ES-I3 (cell line): ENCODE results near the gene CA4.
"Not testable (repeated sequence)": the region's sequence is repeated elsewhere in the genome, so short reads cannot be mapped to it uniquely, and the experiment has no call there.

Source experiments
- H3K36me3 ChIP-seq: 2 replicates; pipeline ENCODE4 v1.6.1; 2013; ENCODE audit warnings: mild to moderate bottlenecking, low read length, control low read depth, moderate library complexity; ENCODE audit not compliant: insufficient read depth
- H3K4me1 ChIP-seq: 2 replicates; pipeline ENCODE4 v1.6.1; 2013; ENCODE audit warnings: mild to moderate bottlenecking, control low read depth, low read length; ENCODE audit not compliant: insufficient read depth
- H3K9ac ChIP-seq: 2 replicates; pipeline ENCODE4 v1.6.1; 2013; ENCODE audit warnings: low read depth, mild to moderate bottlenecking, low read length, moderate library complexity
- H3K9me3 ChIP-seq: 2 replicates; pipeline ENCODE4 v1.6.1; 2013; ENCODE audit warnings: mild to moderate bottlenecking, low read length, moderate library complexity; ENCODE audit not compliant: control insufficient read depth, insufficient read depth

Gene CA4

DNA sequence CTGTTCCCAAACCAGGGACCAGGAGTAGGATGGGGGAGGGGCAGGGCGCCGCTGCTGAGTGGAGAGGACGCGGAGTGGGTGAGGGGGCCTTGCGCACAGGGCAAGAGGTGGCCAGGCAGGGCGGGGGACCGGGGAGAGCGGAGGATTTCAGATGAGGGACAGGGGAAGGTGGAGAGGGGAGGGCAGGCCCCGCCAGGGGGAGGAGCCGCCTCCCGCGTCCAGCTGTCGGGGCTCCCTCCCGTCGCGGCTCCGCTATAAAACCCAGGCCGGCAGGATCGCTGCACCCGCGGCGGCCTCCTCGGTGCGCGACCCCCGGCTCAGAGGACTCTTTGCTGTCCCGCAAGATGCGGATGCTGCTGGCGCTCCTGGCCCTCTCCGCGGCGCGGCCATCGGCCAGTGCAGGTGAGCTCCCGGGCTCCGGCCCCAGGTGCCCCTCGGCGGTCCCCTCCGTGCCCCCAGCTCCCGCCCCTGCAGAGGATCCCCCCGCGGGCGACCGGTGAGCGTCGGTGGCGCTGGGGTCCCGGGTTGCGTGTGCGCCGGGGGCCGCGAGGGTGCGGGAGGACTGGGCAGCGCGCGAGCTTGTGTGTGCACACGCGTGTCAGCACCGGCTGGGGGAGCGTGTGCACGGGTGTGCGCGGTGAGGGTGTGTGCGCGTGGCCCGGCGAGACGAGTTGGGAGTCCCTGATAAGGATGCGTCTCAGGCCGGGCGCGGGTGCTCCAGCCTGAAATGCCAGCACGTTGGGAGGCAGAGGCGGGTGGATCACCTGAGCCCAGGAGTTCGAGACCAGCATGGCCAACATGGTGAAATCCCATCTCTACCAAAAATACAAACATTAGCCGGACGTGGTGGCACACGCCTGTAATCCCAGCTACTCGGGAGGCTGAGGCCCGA is at the start of gene CA4:
TSS of gene CA4 (plus strand) at position 283 of the 892 bp plus-strand sequence. CDS start at position 345, 62 bp downstream.
- H3K9ac ChIP-seq = peak within 1 kb of the TSS; percentile 55; the same call in 1 of the 2 replicates
- H3K36me3 ChIP-seq = no peaks in the 10 kb centered on the region
- peaks cover 38% of the 10 kb centered on the region for H3K4me1 ChIP-seq
- no peaks in the 10 kb centered on the region for H3K9me3 ChIP-seq

DNA sequence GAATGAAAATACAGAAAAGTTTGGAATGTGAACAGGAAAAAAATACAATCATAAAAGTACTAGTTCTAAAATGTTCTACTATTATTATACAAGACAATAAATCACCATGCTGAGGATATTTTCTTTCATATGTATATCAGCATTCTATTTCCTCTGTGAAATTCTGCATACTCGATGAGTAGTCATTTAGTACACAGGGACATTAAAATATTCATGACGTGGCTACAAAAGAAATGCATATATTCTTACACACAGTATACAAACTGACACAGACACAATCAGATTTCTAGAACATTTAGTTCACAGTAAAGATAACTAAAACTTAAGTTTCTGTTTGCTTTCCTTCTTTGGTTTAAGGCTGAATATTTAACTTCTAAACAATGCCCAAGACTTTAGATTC is 49.2 kb upstream of the CA4 start:
- not testable (repeated sequence) for H3K36me3 ChIP-seq, H3K4me1 ChIP-seq, H3K9ac ChIP-seq, H3K9me3 ChIP-seq

DNA sequence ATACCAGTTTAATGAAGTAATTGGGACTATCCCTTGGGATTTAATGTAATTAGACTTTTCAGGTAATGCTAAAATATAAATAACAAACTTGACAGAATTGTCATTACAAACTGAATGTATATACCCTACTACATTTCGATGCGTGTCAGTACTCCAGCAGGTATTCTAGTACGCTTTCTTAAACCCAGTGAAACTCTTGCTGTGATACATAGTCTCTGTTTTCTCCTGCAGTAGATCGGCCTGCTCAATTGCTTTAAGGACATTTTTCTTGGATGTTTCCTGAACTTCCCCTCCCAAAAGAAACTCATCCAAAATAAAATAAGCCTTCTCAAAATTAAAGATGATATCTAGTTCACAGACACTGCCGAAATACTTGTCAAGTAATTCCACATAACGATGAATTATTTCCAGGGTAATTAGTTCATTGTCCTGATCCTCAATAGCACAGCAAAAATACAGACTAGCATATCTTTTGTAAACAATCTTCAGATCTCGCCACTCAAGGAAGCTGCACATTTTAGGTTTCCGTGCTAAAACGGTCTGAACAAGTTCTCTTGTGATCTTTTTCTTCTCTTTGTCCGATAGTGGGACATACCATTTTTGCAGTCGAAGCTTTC is 47.6 kb upstream of the CA4 start:
- H3K4me1 ChIP-seq, H3K9me3 ChIP-seq, H3K36me3 ChIP-seq: not testable (repeated sequence)
- H3K9ac ChIP-seq = peak overlapping the region; percentile 39; the same call in 1 of the 2 replicates

DNA sequence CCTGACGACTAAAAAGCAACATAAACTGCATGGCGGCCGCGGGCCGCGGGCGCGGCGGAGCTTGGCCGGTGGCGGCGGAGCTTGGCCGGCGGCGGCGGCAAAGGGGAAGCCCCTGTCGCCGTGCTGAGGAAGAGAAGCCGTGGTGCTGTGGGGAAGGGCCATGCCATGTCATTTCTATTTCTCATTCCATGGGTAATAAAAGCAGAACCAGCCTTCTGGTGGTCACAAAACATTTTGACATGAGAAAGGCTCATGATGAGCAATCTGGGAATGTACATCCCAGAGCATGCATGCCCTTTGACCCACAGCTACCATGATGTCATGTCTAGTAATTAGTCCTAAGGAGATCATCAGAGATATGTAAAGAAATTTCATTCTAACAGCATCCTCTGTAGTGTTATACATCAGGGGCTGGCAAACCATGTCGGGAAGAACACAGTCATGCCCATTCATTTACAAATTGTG is 47.1 kb upstream of the CA4 start:
- Histone ChIP-seq H3K9me3 (no peaks in the 10 kb centered on the region), H3K4me1 (0 out of 2 replicates have a peak, but pooled peaks cover 3% of the 10 kb centered on the region), H3K9ac (peak overlapping the region; percentile 39; the same call in 1 of the 2 replicates), H3K36me3 (no peaks in the 10 kb centered on the region)

DNA sequence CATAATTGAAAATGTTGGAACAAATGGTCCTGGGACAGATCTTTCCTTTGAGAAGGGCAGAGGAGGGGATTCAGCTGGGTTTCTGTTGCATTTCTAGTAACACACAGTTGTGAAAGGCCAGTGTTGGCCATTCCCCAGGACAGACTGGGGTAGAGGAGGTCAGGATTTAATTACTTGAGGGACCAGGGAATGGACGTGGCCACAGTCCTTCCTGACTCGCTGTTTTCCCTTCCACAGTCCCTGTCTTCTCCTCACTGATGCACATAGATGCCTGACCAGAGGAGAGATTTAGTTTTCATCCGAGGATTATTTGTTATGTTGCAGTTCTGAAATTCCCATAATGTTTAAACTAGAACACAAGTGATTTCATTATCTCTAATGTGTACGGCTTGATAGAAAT is 45.8 kb upstream of the CA4 start:
- no peaks in the 10 kb centered on the region for H3K36me3 ChIP-seq
- H3K9me3 ChIP-seq = no peaks in the 10 kb centered on the region
- no peak overlapping the region for H3K9ac ChIP-seq
- 0 out of 2 replicates have a peak, but pooled peaks cover 3% of the 10 kb centered on the region for H3K4me1 ChIP-seq

DNA sequence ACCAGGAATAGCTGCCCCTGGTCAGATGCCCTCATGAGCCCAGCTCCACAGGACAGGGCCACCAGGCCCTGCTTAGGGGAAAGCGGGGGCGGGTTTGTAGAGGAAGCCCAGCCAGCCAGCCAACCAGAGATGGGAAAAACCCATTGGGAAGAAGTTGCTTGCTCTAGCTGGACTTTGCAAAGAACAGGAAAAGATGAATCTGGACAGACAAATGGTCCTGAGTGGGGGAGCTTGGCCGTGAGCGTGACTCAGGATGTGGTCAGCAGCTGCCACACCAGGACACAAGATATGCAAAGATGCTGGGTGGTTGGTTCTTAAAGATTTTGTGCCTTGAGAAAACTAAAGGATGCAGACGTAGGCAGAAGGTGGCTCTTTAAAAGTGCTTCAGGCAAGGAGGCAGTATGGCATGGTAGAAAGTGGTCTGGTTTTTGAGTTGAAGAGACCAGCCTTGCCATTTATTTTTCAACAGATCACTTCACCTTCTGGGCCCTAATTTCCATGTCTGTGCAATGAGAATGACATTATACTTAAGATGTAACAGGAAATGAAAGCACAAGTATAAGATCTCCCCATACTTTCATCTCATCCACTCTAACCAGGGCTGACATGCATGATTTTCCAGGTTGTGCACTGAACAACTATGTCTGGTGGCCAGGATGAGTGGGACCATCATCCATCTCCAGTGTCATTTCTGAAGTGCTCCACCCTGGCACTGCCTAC is 43.3 kb upstream of the CA4 start:
- Histone ChIP-seq H3K36me3 (no peaks in the 10 kb centered on the region), H3K4me1 (0 out of 2 replicates have a peak, but pooled peaks cover 3% of the 10 kb centered on the region), H3K9me3 (no peaks in the 10 kb centered on the region), H3K9ac (no peak overlapping the region)

DNA sequence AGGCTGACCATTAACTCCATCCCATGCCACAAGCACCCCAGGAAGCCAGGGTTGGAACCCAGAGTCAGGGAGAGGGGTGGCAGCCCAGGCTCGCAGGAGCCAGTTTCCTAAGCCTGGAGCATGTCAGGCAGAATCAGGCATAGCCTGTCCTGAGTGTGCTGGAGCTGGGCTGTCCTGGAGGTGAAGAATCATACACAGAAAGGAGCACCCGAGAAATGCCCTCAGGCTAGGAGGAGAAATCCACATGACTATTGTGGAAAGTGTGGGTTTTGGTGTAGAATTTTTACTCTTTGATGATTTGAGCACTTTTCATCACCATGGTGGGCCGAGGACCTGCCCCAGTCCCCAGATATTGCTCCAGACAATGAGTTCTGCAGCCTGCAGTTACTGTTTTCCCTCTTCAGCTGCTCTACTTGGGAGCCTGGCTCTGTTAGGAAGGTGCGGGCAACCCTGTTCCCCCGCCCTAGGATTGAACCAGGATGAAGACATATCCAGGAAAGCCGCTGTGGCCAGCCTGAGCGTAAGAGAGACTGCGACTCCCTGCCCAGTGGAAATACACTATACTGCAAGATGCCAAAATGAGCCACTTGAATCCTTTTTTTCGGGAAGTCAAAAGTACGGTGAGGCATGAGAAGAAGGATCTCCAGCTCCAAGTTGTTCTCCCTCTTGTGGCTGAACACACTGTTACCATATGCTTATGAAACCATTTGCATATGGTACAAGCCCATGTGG is 42.1 kb upstream of the CA4 start:
- no peak overlapping the region for H3K9ac ChIP-seq
- no peaks in the 10 kb centered on the region for H3K36me3 ChIP-seq
- H3K4me1 ChIP-seq = 0 out of 2 replicates have a peak, but pooled peaks cover 2% of the 10 kb centered on the region
- H3K9me3 ChIP-seq = no peaks in the 10 kb centered on the region

DNA sequence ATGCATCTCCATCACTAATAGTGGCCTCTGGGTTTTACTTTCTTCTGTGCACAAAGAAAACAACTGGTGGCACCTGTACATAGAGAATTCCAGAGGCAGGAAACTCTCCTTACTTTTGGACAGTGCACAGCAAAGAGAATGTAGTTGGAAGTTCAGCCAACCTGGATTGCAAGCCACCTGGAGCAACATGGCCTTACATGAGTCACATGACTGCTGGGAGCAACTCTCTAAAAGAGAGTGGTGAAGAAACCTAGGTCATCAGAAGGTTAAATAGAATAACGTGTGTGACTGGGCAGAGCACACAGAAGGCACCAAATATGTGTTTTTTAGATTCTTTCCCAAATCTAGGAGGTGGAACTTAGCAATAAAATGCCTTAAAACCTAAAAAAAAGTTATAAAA is 41.5 kb upstream of the CA4 start:
- not testable (repeated sequence) for H3K9me3 ChIP-seq, H3K4me1 ChIP-seq, H3K9ac ChIP-seq, H3K36me3 ChIP-seq

DNA sequence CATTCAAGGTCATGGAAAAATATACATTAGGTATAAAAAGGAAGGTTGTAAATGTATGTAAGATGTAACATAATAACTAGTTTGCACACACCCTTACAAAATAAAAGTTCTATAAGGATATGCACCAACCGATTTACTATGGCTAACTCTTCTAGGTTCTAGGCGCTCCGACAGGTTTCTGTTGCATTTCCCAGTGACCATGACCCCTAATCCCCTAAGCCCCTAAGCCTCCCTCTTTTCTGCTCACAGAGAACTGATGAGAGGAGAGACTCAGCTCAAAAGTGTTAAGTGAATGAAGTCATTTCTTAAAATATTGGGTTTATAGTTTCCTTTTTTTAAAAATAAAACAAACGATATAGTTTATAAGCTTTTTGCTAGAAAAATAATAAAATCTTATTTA is 41.1 kb upstream of the CA4 start:
- Histone ChIP-seq H3K36me3 (no peaks in the 10 kb centered on the region), H3K4me1 (no peaks in the 10 kb centered on the region), H3K9ac (no peak overlapping the region), H3K9me3 (no peaks in the 10 kb centered on the region)

DNA sequence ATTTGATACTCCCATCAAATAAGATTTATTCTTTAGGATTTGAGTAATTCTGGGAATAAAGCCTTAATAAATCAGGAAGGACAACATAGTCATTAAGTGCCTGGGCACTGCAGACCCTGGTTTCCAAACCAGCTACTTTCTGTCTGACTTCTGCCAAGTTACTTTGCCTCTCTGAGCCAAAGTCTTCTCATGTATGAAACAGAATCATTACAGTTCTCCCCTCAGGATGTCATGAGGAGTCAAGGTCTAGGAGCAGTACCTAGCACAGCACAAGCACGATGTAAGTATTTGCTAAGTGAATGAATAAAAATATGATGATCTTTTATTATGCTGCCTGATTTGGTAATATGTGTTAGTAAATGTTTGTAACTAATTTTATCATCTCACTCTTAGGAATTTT is 40.6 kb upstream of the CA4 start:
- no peaks in the 10 kb centered on the region for H3K4me1 ChIP-seq
- no peak overlapping the region for H3K9ac ChIP-seq
- H3K36me3 ChIP-seq = no peaks in the 10 kb centered on the region
- H3K9me3 ChIP-seq = no peaks in the 10 kb centered on the region

DNA sequence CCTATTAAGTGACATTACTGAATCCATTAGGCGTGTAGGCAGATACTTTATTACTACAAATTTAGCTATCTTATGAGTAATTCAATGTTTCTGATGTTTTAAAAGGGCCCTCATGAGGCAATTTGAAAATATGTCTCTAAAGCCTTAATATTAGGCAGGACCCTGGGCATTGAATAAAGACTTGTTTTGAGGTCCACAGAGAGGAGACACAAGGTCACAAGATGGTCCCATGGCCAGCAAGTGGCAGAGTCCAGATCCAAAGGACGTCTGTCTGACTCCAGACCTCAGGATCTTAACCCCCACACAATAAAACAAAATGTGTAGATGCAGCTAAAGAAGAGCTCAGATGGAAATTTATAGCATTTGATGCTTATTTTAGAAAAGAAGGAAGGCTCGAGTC is 39.2 kb upstream of the CA4 start:
- Histone ChIP-seq H3K9ac (no peak overlapping the region), H3K9me3 (no peaks in the 10 kb centered on the region), H3K36me3 (no peaks in the 10 kb centered on the region), H3K4me1 (no peaks in the 10 kb centered on the region)

DNA sequence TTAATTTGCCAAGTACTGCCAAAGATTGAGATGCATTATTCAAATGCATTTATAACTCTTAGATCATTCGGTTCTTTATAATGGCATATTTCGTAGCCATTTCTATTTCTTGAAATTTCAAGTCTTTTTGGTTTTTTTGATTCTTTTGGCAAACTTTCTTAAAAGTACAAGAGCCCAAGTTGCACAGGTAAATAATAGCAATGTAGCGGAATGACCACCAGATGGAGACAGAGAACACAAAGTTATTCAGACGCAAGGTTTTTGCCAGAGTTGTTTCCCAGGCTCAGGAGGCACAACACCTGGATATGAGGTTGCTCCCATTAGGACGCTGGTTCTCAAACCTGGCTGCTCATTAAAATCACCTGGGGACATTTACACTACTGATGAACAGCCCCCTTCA is 38.1 kb upstream of the CA4 start:
- H3K9ac ChIP-seq, H3K9me3 ChIP-seq, H3K36me3 ChIP-seq, H3K4me1 ChIP-seq: not testable (repeated sequence)

DNA sequence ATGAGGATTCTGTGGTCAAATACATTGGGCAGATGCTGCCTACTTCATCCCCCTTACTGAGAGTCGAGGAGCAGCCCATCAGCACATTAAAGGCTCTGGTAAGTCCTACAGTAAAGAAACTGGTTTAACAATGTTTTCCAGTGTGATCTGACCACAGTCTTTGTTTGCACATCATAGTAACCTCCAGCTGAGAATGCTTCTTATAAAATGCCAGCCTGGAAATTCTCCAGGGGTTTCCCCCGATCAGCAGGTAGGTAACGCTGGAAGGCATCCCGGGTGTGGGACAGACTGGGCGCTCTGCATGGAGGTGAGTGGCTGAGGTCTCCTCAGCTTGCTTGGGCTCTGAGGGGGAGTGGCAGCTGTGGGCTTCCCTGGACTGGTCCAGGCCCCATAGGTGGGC is 34.4 kb upstream of the CA4 start:
- H3K9ac ChIP-seq, H3K9me3 ChIP-seq, H3K4me1 ChIP-seq: not testable (repeated sequence)

DNA sequence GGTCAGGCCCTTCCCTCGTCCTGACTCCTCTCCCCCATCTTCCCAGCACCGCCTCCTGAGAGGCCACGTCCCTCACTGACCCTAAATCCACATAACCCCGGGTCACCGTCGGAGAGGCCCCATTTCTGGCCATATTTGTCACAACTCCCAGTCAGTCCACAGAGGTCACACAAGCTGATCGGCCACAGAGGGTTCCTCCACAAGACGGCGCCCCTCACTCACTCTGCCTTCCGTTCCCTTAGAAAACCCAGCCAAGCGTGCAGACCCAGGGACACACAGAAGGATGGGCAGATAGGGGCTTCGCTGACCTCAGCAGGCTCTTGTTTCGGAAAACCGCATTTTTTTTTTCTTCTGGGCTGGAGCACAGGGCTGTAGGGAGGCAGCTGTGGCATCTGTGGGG is 33.6 kb upstream of the CA4 start:
- not testable (repeated sequence) for H3K4me1 ChIP-seq, H3K9ac ChIP-seq, H3K36me3 ChIP-seq, H3K9me3 ChIP-seq

More for the DNA sequence above, 34.4 kb upstream of the CA4 start:
- H3K36me3 ChIP-seq = not testable (repeated sequence)
